HL-60 (cell line): ENCODE measurements around the gene LRP1B.

Source experiments
- GABPA ChIP-seq: IDR thresholded peaks from 2 replicates; pipeline ENCODE4 v1.6.1; 2012; ENCODE audit warnings: low read depth
- POLR2AphosphoS5 ChIP-seq: IDR thresholded peaks from 2 replicates; pipeline ENCODE4 v1.6.1; 2012; ENCODE audit warnings: low read depth
- REST ChIP-seq: IDR thresholded peaks from 2 replicates; pipeline ENCODE4 v1.6.1; 2012; ENCODE audit warnings: low read depth; ENCODE audit not compliant: insufficient replicate concordance
- SPI1 ChIP-seq: IDR thresholded peaks from 2 replicates; pipeline ENCODE4 v1.6.1; 2012; ENCODE audit warnings: low read depth, mild to moderate bottlenecking, borderline replicate concordance
- TF ChIP-seq, protein P1 (sequence below): IDR thresholded peaks from one replicate; pipeline ENCODE4 v1.5.1; 2011; ENCODE audit warnings: low read length, control low read depth, inconsistent platforms; ENCODE audit not compliant: insufficient read depth

DNA sequence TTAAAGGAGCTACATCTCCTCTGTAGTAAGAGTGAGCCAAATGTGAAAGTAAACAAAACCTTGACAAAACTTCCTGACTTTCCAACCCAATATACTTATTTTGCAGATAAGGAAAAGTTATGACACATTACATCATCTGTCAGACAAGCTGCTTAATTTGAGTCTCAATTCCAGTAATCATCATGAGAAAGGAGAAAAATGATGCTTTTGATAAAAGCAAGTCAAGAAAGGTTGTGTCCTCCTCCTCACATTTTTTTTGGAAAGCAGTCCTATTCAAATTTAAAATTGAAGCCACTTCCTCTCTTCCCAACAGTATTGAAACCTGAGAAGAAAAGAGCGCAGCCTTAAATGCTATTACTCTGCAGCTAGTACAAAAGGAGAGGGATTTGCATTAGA is 519.6 kb downstream of the LRP1B start:
- no peak for TF ChIP-seq REST
- TF ChIP-seq POLR2AphosphoS5, result no peak
- TF ChIP-seq, protein P1, sequence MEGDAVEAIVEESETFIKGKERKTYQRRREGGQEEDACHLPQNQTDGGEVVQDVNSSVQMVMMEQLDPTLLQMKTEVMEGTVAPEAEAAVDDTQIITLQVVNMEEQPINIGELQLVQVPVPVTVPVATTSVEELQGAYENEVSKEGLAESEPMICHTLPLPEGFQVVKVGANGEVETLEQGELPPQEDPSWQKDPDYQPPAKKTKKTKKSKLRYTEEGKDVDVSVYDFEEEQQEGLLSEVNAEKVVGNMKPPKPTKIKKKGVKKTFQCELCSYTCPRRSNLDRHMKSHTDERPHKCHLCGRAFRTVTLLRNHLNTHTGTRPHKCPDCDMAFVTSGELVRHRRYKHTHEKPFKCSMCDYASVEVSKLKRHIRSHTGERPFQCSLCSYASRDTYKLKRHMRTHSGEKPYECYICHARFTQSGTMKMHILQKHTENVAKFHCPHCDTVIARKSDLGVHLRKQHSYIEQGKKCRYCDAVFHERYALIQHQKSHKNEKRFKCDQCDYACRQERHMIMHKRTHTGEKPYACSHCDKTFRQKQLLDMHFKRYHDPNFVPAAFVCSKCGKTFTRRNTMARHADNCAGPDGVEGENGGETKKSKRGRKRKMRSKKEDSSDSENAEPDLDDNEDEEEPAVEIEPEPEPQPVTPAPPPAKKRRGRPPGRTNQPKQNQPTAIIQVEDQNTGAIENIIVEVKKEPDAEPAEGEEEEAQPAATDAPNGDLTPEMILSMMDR, result no peak
- TF ChIP-seq SPI1, result no peak
- no peak for TF ChIP-seq GABPA
